MG63 (cell line): Measurements from ENCODE around the gene KIFAP3. TPM values are rescaled to one million over a fixed set of nuclear protein-coding genes. Genes with fewer than 3 reads are reported as not detected.
"Not testable (repeated sequence)": the region's sequence is repeated elsewhere in the genome, so short reads cannot be mapped to it uniquely, and the experiment has no call there.

Source experiments
- DNase-seq: peaks from one replicate; pipeline ENCODE4 v3.0.0-alpha.2; 2020
- H3K27me3 ChIP-seq: fragments of 250-450 bp; sonication (Bioruptor Pico); 2 replicates; pipeline ENCODE4 v1.5.1; 2020; ENCODE audit warnings: mild to moderate bottlenecking, moderate library complexity
- H3K36me3 ChIP-seq: fragments of 250-450 bp; sonication (Bioruptor Pico); 2 replicates; pipeline ENCODE4 v1.5.1; 2020; ENCODE audit warnings: mild to moderate bottlenecking, moderate library complexity
- H3K4me3 ChIP-seq: fragments of 250-450 bp; sonication (Bioruptor Pico); 2 replicates; pipeline ENCODE4 v1.5.1; 2020; ENCODE audit warnings: mild to moderate bottlenecking, moderate library complexity
- H3K9me3 ChIP-seq: fragments of 250-450 bp; sonication (Bioruptor Pico); 2 replicates; pipeline ENCODE4 v1.5.1; 2020; ENCODE audit warnings: mild to moderate bottlenecking, moderate library complexity
- total RNA-seq: library from RNA; depleted of rRNA; stranded (reverse); fragments of >200 nt; shearing (Covaris generic); gene quantifications from 2 replicates; pipeline ENCODE4 v1.2.3, GENCODE V29; 2014; ENCODE audit warnings: low replicate concordance

The KIFAP3 gene
- total RNA-seq, 1 experiment from 2014 or later = 13.8 TPM

DNA sequence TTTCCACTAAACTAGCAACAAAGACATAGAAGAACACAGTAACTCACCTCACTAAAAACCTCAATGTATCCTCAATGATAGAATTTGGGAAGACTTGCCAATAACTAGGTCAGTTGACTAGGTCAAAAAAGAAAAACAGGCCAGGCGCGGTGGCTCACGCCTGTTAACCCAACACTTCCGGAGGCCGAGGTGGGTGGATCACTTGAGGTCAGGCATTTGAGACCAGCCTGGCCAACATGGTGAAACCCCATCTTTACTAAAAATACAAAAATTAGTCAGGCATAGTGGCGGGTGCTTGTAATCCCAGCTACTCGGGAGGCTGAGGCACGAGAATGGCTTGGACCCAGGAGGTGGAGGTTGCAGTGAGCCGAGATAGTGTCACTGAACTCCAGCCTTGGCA, 156.3 kb downstream of the KIFAP3 start:
- H3K36me3 ChIP-seq, DNase-seq, H3K9me3 ChIP-seq, H3K27me3 ChIP-seq, H3K4me3 ChIP-seq: not testable (repeated sequence)

DNA sequence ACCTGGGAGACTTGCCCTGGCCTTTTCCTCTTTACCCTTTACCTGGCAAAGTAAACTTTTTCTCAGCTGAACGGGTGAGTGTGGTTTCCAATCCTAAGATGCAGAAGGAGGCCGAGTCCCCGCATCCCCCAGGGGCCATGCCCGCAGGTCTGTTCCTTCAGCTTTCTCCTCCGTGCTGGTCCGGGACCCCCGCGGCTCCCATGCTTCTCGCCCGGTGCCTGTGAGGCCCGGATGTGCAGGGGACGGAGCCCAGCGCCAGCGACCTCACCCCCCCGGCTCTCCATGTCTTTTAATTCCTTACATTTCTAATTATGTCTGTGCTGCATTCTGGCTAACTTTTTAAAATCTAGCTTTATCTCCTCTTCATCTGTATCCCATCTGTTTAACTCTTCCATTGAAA, 159.3 kb downstream of the KIFAP3 start:
- DNase-seq = no peak
- no peaks in the 10 kb centered on the region for H3K36me3 ChIP-seq
- H3K4me3 ChIP-seq = no peak overlapping the region
- H3K27me3 ChIP-seq = no peaks in the 10 kb centered on the region
- no peaks in the 10 kb centered on the region for H3K9me3 ChIP-seq

- no peak overlapping the region for H3K4me3 ChIP-seq
- H3K36me3 ChIP-seq = no peaks in the 10 kb centered on the region
- no peak for DNase-seq
- H3K9me3 ChIP-seq = no peaks in the 10 kb centered on the region
- no peaks in the 10 kb centered on the region for H3K27me3 ChIP-seq
Observed at GRCh38 chr1:169914531-169914930, 160.0 kb downstream of the KIFAP3 start.

GRCh38 chr1:169909499-169909898, 165.0 kb downstream of the KIFAP3 start:
- H3K4me3 ChIP-seq = no peak overlapping the region
- H3K27me3 ChIP-seq = no peaks in the 10 kb centered on the region
- no peaks in the 10 kb centered on the region for H3K9me3 ChIP-seq
- no peaks in the 10 kb centered on the region for H3K36me3 ChIP-seq
- DNase-seq = no peak

DNA sequence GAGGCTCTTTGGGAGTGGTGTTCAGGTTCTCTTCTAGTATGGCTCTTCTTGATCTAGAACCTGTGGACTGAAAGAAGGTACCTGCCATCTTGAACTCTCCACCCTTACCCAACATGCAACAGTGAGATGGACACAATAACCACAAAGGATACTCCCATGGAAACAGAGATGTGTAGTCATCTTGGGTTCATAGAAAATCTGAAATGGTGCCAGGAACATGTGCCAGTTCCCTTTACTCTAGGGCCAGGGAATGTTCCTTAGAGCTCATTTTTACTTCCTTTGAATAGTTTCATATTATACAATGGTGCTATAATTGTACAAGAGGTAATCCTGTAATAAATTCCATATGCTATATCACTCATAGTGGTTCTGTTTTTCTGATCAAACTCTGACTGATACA, 167.6 kb downstream of the KIFAP3 start:
- Histone ChIP-seq H3K36me3 (no peaks in the 10 kb centered on the region), H3K4me3 (no peak overlapping the region), H3K27me3 (peaks cover 2% of the 10 kb centered on the region), H3K9me3 (no peaks in the 10 kb centered on the region)
- DNase-seq = peak; percentile 9

DNA sequence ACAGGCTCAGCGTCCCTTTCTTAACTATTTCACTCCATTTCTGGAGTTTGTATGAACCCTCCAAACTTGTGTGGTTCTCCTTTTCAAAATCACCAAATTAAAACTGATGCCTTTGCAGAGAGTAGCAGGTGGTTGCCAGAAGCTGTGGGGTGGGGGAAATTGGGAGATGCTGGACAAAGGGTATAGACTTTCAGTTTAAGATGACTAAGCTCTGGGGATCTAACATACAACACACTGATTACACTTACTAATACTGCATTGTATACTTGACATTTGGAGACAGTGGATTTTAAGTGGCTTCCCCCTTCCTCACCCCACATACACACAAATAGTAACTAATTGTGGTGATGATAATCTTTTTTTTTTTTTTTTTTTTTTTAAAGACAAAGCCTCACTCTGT, 169.7 kb downstream of the KIFAP3 start:
- DNase-seq = no peak
- H3K36me3 ChIP-seq = no peaks in the 10 kb centered on the region
- peaks cover 8% of the 10 kb centered on the region for H3K27me3 ChIP-seq
- no peak overlapping the region for H3K4me3 ChIP-seq
- no peaks in the 10 kb centered on the region for H3K9me3 ChIP-seq

DNA sequence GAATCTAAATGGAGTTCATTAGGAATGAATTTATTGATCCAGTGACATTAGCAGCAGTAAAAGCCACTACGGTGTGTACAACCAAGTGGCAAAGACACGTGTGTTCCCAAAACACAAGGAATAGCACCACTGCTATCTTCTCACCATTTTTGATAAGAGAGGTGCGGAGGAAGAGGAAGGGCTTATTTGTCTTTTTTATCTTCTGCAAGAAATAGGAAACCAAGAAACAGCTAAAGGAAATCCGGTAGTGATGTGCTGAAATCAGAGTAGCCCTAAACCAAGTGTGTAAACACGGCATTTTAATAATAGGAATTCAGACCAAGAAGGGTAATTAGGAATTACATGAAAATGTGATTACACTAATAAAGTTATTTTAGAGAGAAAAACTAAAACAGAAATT, 171.7 kb downstream of the KIFAP3 start:
- H3K27me3 ChIP-seq = peaks cover 13% of the 10 kb centered on the region
- no peak overlapping the region for H3K4me3 ChIP-seq
- H3K36me3 ChIP-seq = no peaks in the 10 kb centered on the region
- H3K9me3 ChIP-seq = no peaks in the 10 kb centered on the region
- DNase-seq = no peak

GRCh38 chr1:169901115-169901514, 173.4 kb downstream of the KIFAP3 start:
- Histone ChIP-seq H3K9me3 (no peaks in the 10 kb centered on the region), H3K4me3 (no peak overlapping the region), H3K36me3 (no peaks in the 10 kb centered on the region), H3K27me3 (peaks cover 13% of the 10 kb centered on the region)
- no peak for DNase-seq

DNA sequence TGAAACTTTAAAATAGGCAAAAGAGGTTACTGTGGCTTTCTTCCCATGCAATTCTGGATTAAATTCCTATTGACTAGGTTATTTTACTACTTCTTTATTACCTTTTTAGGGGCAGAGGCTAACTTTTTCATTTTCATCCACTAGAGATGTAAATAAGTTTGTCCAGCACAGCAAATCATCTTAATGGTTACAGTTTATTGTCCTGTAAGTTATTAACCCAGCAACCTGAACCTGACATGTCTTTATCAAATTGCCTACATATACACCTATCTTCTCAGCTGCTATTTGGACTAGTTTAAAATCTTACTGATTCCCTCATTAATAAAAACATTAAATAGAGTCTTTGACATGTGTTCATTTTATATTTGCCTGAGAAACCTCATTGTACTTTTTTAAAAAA, 173.9 kb downstream of the KIFAP3 start:
- Histone ChIP-seq H3K36me3 (no peaks in the 10 kb centered on the region), H3K4me3 (no peak overlapping the region), H3K27me3 (peaks cover 13% of the 10 kb centered on the region), H3K9me3 (no peaks in the 10 kb centered on the region)
- no peak for DNase-seq

- Histone ChIP-seq H3K27me3 (peaks cover 13% of the 10 kb centered on the region), H3K9me3 (no peaks in the 10 kb centered on the region), H3K4me3 (no peak overlapping the region), H3K36me3 (no peaks in the 10 kb centered on the region)
- no peak for DNase-seq
Observed at GRCh38 chr1:169899519-169900217, 174.8 kb downstream of the KIFAP3 start.

- DNase-seq = no peak
- Histone ChIP-seq H3K4me3 (no peak overlapping the region), H3K9me3 (no peaks in the 10 kb centered on the region), H3K36me3 (no peaks in the 10 kb centered on the region), H3K27me3 (peaks cover 7% of the 10 kb centered on the region; the same call in 1 of the 2 replicates)
Observed at GRCh38 chr1:169896013-169896412, 178.5 kb downstream of the KIFAP3 start.

GRCh38 chr1:169894424-169895145, 179.9 kb downstream of the KIFAP3 start:
- Histone ChIP-seq H3K27me3 (peaks cover 5% of the 10 kb centered on the region; the same call in 1 of the 2 replicates), H3K36me3 (no peaks in the 10 kb centered on the region)

DNA sequence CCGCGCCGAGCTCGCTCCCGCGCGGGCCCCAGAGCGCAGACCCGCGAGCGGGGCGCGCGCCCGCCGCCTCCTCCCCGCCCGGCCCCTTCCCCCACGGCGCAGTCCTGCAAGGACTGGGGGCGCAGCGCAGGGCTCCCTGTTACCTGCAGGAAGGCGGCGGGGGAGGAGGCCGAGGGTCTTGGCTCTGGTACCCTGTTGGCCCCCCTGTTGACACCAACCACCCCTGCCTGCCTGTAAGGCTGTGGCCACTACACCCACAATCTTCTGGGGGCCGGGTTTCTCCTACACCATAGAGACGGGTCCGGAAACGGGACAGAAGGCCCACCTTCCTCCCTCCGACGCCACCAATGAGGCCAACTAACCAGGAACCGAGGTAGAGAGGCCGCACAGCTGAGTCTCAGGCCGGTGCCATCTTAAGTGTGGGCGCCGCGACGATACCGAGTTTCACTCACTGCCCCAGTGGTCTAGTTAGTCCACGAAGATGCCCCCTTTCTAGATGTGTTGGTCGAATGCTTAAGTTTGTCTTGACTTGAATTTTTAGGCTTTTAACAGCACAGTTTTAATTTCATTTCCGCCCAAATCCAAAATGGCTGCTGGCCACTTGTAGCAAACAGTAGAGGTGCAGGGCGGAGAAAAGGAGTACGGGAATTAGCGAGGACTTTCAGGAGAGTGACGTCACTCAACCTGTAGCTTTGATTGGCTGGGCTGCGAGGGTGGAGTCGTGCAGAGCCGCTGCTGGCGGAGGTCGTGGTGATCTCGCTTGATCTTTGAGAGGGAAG, 180.7 kb downstream of the KIFAP3 start, which contains the start of gene SCYL3:
SCYL3 (minus strand) TSS at position 252 of the 779 bp plus-strand sequence. CDS start 5,056 bp downstream, outside the sequence.
- peak; percentile 95 for DNase-seq
- Histone ChIP-seq H3K27me3 (peaks cover 5% of the 10 kb centered on the region; the same call in 1 of the 2 replicates), H3K9me3 (no peaks in the 10 kb centered on the region), H3K4me3 (peak within 1 kb of the TSS; percentile 79), H3K36me3 (no peaks in the 10 kb centered on the region)

More at GRCh38 chr1:169894424-169895145, 179.9 kb downstream of the KIFAP3 start:
- Histone ChIP-seq H3K4me3 (peak overlapping the region; percentile 79), H3K9me3 (no peaks in the 10 kb centered on the region)
- DNase-seq = no peak

DNA sequence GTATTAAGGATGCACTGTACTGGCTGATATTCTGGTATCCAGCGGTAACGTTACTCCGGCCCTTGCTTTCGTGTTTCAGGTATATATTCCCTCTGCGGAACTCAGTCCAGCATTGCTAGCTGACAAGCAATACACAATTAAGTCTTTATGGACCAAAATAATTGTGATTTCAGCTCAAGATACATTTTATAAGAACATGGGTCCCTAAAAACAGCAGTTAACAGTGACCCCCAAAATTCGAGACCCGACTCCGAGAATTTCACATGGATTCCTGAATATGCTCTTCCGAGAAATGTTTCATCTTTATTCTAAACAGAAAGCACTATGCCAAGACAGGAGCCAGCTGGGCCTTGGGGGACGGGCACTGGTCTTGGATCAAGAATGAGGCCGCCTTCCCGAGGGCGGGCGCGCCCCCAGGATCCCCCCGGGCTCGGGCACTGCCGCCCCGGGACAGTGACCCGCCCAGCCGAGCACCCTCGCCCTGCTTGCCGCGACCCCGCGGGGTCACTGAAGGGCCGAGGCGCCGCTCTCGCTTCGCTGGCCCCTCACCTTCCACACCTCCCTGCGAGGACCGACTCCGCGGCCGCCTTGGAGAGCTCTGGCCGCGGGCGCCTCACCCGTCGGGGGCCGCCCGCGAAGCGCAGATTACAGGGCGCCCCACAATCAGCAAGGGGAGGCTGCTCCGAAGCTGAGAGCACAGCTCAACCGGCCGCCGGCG, 181.4 kb downstream of the KIFAP3 start:
- no peaks in the 10 kb centered on the region for H3K9me3 ChIP-seq
- H3K4me3 ChIP-seq = peak overlapping the region; percentile 79
- DNase-seq = peak; percentile 43
- H3K27me3 ChIP-seq = no peaks in the 10 kb centered on the region
- peaks cover 7% of the 10 kb centered on the region for H3K36me3 ChIP-seq

DNA sequence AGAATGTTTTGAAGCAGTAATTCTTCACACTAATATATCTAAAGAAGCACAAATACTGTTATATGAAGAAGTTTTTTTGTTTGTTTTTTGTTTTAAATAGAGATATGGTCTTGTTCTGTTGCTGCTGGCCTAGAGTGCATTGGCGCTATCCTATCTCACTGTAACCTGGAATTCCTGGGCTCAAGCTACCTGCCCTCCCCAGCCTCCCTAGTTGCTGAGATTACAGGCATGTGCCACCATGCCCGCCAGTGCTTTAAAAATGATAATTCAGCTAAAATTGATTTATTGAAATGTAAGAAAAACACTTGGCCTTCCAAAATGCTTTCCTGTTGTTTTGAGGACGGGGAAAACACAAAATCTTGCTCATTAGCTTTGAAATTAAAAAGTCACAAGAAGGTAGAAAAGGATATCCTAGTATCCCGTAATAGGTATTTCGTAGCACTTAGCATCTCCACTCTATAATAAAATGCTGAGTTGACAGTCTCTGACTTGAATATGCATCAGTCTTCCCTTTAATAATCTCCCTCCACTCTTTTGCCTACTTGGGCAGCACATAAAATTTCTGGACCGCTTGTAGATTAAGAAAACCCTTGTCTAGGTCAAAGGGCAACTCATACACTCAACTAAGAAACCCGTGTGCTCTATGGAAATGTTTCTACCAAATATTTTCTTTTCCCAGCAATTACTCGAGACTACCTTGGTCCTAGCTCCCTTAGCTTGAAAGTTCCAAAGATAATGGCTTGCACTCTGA, 182.1 kb downstream of the KIFAP3 start:
- DNase-seq = no peak
- peak overlapping the region; percentile 79 for H3K4me3 ChIP-seq
- peaks cover 10% of the 10 kb centered on the region for H3K36me3 ChIP-seq
- no peaks in the 10 kb centered on the region for H3K27me3 ChIP-seq
- no peaks in the 10 kb centered on the region for H3K9me3 ChIP-seq

DNA sequence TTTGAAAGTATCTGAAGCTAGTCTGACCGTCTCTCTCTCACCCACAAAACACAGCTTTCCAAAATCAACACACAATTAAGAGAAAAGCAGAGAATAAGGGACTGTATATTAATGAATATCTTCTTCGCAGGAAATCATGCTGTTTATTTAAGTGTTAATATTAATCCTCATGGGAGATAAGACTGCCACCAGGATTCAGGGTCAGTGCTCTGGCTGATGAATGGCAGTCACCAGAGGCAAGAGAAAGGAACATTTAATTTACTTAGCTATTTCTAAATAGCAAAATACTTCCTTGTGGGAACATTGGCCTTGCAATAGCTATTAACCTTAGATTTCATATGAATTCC, 183.0 kb downstream of the KIFAP3 start:
- DNase-seq = no peak
- Histone ChIP-seq H3K4me3 (no peak overlapping the region), H3K27me3 (no peaks in the 10 kb centered on the region), H3K36me3 (peaks cover 18% of the 10 kb centered on the region), H3K9me3 (no peaks in the 10 kb centered on the region)
